MG63 (cell line): ENCODE results near the gene BARX1. TPM values are rescaled to one million over a fixed set of nuclear protein-coding genes. Genes with fewer than 3 reads are reported as not detected.
"Not testable (repeated sequence)": the region's sequence is repeated elsewhere in the genome, so short reads cannot be mapped to it uniquely, and the experiment has no call there.

Experiments used
- DNase-seq: peaks from one replicate; pipeline ENCODE4 v3.0.0-alpha.2; 2020
- H3K27me3 ChIP-seq: fragments of 250-450 bp; sonication (Bioruptor Pico); 2 replicates; pipeline ENCODE4 v1.5.1; 2020; ENCODE audit warnings: mild to moderate bottlenecking, moderate library complexity
- H3K36me3 ChIP-seq: fragments of 250-450 bp; sonication (Bioruptor Pico); 2 replicates; pipeline ENCODE4 v1.5.1; 2020; ENCODE audit warnings: mild to moderate bottlenecking, moderate library complexity
- H3K4me3 ChIP-seq: fragments of 250-450 bp; sonication (Bioruptor Pico); 2 replicates; pipeline ENCODE4 v1.5.1; 2020; ENCODE audit warnings: mild to moderate bottlenecking, moderate library complexity
- H3K9me3 ChIP-seq: fragments of 250-450 bp; sonication (Bioruptor Pico); 2 replicates; pipeline ENCODE4 v1.5.1; 2020; ENCODE audit warnings: mild to moderate bottlenecking, moderate library complexity
- total RNA-seq: library from RNA; depleted of rRNA; stranded (reverse); fragments of >200 nt; shearing (Covaris generic); gene quantifications from 2 replicates; pipeline ENCODE4 v1.2.3, GENCODE V29; 2014; ENCODE audit warnings: low replicate concordance

The BARX1 gene
- total RNA-seq, 1 experiment from 2014 or later: 176 TPM

DNA sequence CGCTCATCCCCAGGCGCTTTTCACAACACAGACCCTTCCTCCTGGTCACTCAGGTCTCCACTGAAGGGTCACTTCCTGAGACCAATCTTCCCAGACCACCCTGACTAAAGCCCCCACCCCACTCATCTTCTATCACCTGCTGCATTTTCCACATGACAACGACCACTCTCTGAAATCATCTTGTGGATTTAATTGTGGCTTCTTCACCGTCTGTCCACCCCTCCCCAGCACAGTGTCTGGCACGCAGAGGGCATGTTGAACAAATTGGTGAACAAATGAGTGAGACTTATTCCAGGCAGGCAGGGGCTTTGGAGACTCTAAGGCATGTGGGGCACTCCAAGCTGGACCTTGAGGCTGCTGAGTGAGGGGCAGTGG is 8.8 kb downstream of the BARX1 start:
- DNase-seq: no peak
- H3K36me3 ChIP-seq: peaks cover 14% of the 10 kb centered on the region
- peak overlapping the region; percentile 49 for H3K4me3 ChIP-seq
- H3K27me3 ChIP-seq: 0 out of 2 replicates have a peak, but pooled peaks cover 2% of the 10 kb centered on the region
- H3K9me3 ChIP-seq: no peaks in the 10 kb centered on the region

GRCh38 chr9:93945400-93946337 is 9.5 kb downstream of the BARX1 start:
- no peaks in the 10 kb centered on the region for H3K9me3 ChIP-seq
- H3K36me3 ChIP-seq: peaks cover 8% of the 10 kb centered on the region
- DNase-seq: peak; percentile 18
- peak overlapping the region; percentile 49 for H3K4me3 ChIP-seq
- H3K27me3 ChIP-seq: 0 out of 2 replicates have a peak, but pooled peaks cover 2% of the 10 kb centered on the region

DNA sequence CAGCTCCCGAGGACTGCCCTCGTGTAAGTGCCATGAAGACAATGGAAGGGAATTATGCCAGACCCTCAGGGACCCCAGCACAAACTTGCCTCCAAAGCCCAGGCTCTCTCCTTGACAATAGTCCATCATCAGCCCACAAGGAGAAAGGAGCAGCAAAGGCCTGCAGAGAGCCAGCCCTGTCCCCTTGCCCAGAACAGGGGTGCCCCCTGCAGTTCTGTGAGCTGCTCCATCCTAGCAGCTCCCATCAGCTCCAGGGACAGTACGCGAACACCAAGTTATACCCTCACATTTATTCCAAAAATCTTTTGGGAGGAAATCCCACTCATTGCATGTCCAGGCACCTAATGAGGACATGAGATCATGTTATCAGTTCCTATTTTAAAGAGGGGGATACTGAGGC is 11.1 kb downstream of the BARX1 start:
- no peak overlapping the region for H3K4me3 ChIP-seq
- no peaks in the 10 kb centered on the region for H3K36me3 ChIP-seq
- H3K9me3 ChIP-seq: no peaks in the 10 kb centered on the region
- H3K27me3 ChIP-seq: 0 out of 2 replicates have a peak, but pooled peaks cover 2% of the 10 kb centered on the region
- no peak for DNase-seq

DNA sequence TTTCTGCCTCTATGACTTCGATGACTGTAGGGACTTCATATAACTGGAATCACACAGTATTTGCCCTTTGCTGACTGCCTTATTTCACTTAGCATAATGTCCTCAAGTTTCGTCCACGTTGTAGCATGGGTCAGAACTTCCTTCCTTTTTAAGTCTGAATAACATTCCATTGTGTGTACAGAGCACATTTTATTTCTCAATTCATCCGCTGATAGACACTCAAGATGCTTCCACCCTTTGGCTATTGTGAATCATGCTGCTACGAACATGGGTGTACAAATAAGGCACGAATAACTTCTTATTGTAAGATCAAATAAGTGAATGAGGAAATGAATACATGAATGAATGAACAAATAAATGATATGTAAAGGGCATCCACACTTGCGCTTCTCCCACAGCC is 13.0 kb downstream of the BARX1 start:
- H3K9me3 ChIP-seq: no peaks in the 10 kb centered on the region
- no peak overlapping the region for H3K4me3 ChIP-seq
- no peaks in the 10 kb centered on the region for H3K36me3 ChIP-seq
- no peak for DNase-seq
- H3K27me3 ChIP-seq: 0 out of 2 replicates have a peak, but pooled peaks cover 2% of the 10 kb centered on the region

- DNase-seq: no peak
- H3K9me3 ChIP-seq: no peaks in the 10 kb centered on the region
- no peaks in the 10 kb centered on the region for H3K36me3 ChIP-seq
- H3K27me3 ChIP-seq: 0 out of 2 replicates have a peak, but pooled peaks cover 2% of the 10 kb centered on the region
- no peak overlapping the region for H3K4me3 ChIP-seq
Observed at GRCh38 chr9:93941493-93941892, 13.7 kb downstream of the BARX1 start.

DNA sequence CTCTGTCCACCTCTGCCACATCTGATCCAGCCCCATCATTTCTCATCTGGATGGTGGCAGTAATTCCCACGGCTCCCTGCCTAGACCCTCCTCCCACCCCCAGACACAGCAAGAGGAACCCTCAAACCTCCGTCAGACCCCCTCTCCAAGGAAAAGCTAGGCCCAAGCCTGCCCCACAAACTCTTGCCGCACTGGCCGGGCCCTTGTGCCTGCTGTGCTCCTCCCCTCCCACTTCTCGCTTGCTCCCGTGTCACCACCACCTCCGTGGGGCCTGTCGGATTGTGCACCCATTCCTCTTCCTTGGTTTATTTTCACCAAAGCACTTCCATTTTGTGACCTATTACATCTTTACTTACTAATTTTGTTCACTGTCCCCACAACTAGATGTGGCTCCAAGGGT is 14.2 kb downstream of the BARX1 start:
- no peak overlapping the region for H3K4me3 ChIP-seq
- no peak for DNase-seq
- no peaks in the 10 kb centered on the region for H3K36me3 ChIP-seq
- H3K27me3 ChIP-seq: 0 out of 2 replicates have a peak, but pooled peaks cover 2% of the 10 kb centered on the region
- no peaks in the 10 kb centered on the region for H3K9me3 ChIP-seq

DNA sequence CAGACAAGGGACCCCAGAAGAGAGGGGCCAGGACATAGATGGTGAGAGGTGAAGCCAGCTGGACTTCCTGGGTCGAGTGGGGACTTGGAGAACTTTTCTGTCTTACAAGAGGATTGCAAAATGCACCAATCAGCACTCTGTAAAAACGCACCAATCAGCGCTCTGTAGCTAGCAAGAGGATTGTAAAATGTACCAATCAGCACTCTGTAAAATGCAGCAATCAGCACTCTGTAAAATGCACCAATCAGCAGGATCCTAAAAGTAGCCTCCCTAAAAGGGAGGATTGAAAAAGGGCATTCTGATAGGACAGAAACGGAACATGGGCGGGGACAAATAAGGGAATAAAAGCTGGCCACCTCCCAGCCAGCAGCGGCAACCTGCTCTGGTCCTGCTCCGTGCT is 15.6 kb downstream of the BARX1 start:
- DNase-seq: not testable (repeated sequence)

GRCh38 chr9:93937193-93937592 is 18.0 kb downstream of the BARX1 start:
- DNase-seq: no peak
- no peaks in the 10 kb centered on the region for H3K27me3 ChIP-seq
- H3K4me3 ChIP-seq: no peak overlapping the region
- no peaks in the 10 kb centered on the region for H3K9me3 ChIP-seq
- H3K36me3 ChIP-seq: no peaks in the 10 kb centered on the region

More for the DNA sequence above, 15.6 kb downstream of the BARX1 start:
- not testable (repeated sequence) for H3K9me3 ChIP-seq, H3K4me3 ChIP-seq, H3K27me3 ChIP-seq, H3K36me3 ChIP-seq

DNA sequence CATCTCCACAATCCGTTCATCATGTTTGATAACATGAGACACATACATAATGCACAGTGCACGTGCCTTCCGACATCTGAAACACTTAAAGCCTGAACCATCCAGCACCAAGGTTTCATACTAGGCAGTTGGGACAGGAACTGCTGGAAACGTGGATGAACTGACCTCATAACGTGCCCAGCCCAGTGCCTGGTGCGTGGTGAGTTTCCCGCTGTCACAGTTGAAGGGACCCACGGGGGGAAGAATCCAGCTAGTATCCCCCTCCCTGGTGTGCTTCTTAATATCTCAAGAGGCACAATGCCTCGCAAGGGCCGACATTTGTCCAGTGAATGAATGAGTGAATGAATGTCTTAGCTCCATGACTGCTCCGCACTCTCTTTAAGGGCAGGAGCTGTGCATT is 23.2 kb downstream of the BARX1 start:
- DNase-seq: no peak

DNA sequence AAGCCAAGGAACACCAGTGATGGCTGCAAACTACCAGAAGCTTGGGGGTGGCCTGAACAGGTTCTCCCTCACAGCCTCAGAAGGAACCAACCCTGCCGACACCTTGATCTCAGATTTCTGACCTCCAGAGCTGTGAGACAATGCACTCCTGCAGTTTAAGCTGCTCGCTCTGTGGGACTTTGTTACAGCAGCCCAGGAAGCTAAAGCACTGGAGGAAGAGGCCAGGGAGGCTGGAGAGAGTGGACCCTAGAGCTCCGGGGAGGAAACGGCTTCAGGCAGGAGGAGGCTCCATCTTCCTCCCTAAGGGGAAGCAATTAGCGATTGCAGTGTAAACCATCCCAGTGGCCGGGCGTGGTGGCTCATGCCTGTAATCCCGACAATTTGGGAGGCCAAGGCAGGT is 25.1 kb downstream of the BARX1 start:
- no peak overlapping the region for H3K4me3 ChIP-seq
- no peaks in the 10 kb centered on the region for H3K36me3 ChIP-seq
- no peak for DNase-seq
- no peaks in the 10 kb centered on the region; the same call in 1 of the 2 replicates for H3K27me3 ChIP-seq
- H3K9me3 ChIP-seq: no peaks in the 10 kb centered on the region

More for the DNA sequence above, 23.2 kb downstream of the BARX1 start:
- no peaks in the 10 kb centered on the region; the same call in 1 of the 2 replicates for H3K27me3 ChIP-seq
- no peak overlapping the region for H3K4me3 ChIP-seq
- no peaks in the 10 kb centered on the region for H3K36me3 ChIP-seq
- H3K9me3 ChIP-seq: no peaks in the 10 kb centered on the region

- Histone ChIP-seq H3K36me3 (no peaks in the 10 kb centered on the region), H3K27me3 (no peaks in the 10 kb centered on the region; the same call in 1 of the 2 replicates), H3K4me3 (no peak overlapping the region), H3K9me3 (no peaks in the 10 kb centered on the region)
- DNase-seq: no peak
Observed at GRCh38 chr9:93929231-93929630, 25.9 kb downstream of the BARX1 start.

DNA sequence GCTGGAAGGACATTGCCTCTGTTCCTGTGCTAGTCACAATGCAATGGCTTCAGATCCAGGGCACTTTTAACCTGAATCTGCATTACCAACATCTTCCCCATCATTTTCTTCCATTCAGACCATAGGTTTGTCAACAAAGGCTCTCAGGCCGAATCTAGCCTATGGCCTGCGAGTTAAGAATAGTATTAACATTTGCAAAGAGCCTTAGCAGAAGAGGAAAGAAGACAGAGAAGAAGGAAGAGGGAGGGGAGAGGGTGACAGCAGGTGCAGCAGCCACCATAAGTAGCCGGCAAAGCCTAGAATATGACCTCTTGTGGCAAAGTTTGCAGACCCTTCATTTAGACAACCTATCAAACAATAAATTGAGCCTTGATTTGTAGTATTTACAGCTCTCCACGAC is 32.6 kb downstream of the BARX1 start:
- DNase-seq: no peak
- Histone ChIP-seq H3K27me3 (no peaks in the 10 kb centered on the region), H3K36me3 (no peaks in the 10 kb centered on the region), H3K4me3 (no peak overlapping the region), H3K9me3 (no peaks in the 10 kb centered on the region)

DNA sequence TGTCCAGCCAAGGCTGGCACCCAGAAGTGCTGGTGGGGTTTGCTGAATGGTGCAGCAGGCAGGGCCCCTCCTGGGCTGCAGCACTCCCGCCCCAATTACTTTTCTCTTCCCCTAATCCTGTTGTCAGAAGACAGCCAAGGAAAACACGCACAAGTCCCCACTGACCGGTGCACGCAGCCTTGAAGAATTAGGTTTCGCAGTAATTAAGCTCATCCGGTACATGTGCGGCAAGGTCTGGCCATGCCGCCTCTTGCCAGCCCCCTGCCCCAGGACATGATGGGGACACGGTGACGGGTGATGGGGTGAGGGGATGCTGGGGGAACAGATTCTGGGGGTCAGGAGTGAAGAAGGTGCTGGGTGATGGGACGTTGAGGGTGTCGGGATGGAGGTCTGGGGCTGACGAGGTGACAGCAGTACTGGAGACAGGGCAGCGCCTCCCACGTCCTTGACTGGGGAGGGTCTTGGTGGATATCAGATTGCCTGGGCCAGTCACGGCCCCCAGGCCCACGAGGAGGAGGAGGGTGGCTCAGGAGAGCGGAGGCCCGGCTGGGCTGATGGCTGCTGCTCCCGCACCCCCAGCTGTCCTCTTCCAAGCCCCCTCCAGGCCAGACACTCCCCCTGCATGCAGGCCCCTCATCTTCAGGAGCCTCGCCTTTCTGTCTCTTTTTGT is 34.9 kb downstream of the BARX1 start:
- no peaks in the 10 kb centered on the region for H3K9me3 ChIP-seq
- H3K4me3 ChIP-seq: no peak overlapping the region
- DNase-seq: no peak
- H3K27me3 ChIP-seq: no peaks in the 10 kb centered on the region
- no peaks in the 10 kb centered on the region for H3K36me3 ChIP-seq

DNA sequence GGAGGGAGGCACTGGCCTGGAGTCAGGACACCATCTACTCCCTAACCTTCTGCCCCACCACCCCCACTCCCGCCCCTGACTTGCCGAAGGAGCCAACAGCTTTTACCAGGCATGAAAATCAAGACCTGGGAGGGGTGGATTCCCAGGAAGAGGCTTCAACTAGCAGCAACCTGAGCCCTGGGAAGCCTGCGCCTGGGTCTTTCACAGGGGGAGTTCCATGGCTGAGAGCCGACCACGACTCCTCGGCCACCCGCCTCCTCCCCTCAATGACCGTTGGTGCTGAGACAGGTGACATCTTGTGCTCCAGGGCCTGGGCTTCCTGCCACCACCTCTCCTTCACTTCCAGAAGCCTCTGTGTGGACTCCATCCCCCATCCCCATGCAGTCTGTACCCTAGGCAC is 37.1 kb downstream of the BARX1 start:
- no peaks in the 10 kb centered on the region for H3K36me3 ChIP-seq
- DNase-seq: no peak

GRCh38 chr9:93917121-93917853 is 37.9 kb downstream of the BARX1 start:
- H3K9me3 ChIP-seq: no peaks in the 10 kb centered on the region
- no peak for DNase-seq
- H3K4me3 ChIP-seq: no peak overlapping the region
- H3K27me3 ChIP-seq: no peaks in the 10 kb centered on the region
- H3K36me3 ChIP-seq: no peaks in the 10 kb centered on the region

More for the DNA sequence above, 37.1 kb downstream of the BARX1 start:
- no peaks in the 10 kb centered on the region for H3K9me3 ChIP-seq
- no peak overlapping the region for H3K4me3 ChIP-seq
- H3K27me3 ChIP-seq: no peaks in the 10 kb centered on the region

DNA sequence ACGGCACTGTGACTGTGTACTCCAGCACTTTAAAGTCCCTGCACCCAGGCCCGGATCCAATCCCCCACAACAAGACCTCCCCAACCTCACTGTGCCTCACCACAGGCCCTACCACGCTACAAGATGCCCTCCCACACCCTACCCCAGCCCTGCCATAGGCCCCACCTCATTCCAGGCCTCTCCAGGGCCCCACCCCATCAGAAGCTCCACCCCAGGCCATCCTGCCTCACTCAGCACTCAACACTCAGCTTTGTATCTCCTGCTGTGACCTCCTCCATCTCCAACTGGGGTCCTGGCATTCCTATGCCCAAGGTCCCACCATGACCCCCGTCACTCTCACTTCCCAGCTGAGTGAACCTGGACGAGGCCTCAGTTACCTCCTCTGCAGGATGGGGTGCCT is 38.8 kb downstream of the BARX1 start:
- H3K4me3 ChIP-seq: no peak overlapping the region
- DNase-seq: no peak
- H3K27me3 ChIP-seq: no peaks in the 10 kb centered on the region
- no peaks in the 10 kb centered on the region for H3K36me3 ChIP-seq
- no peaks in the 10 kb centered on the region for H3K9me3 ChIP-seq
